Keratinocyte (primary cell): ENCODE measurements around the gene FIP1L1.

Experiments
- CTCF ChIP-seq, 3 experiments: IDR thresholded peaks in 1 of 3; conservative IDR thresholded peaks in 1 of 3; optimal IDR thresholded peaks in 1 of 3; 2 replicates in 2 of 3; 3 replicates in 1 of 3; pipeline versions ENCODE3 to v1.5.1; 2011; ENCODE audit warnings: low read length in 3 of 3, mild to moderate bottlenecking in 3 of 3, moderate library complexity in 2 of 3, control low read depth in 1 of 3, inconsistent platforms in 1 of 3; ENCODE audit not compliant: insufficient read depth in 2 of 3; ENCODE audit errors: extremely low read depth in 1 of 3
- EZH2 ChIP-seq: IDR thresholded peaks from one replicate; pipeline ENCODE4 v1.6.1; 2012; ENCODE audit warnings: inconsistent platforms, mild to moderate bottlenecking, low read length, moderate library complexity

- TF ChIP-seq CTCF (optimal IDR thresholded peaks at IDR 0.05 in 1 of 3, IDR thresholded peaks at IDR 0.05 in 1 of 3, conservative IDR thresholded peaks at IDR 0.05 in 1 of 3; ENCODE audit: extremely low read depth in 1 of 3, insufficient read depth in 2 of 3, low read length in 3 of 3), result no peak
- TF ChIP-seq EZH2, result no peak
Observed at GRCh38 chr4:53490161-53490956, 112.9 kb downstream of the FIP1L1 start.
